ENCODE measurements around the gene DHRS12. TPM values are rescaled to one million over a fixed set of nuclear protein-coding genes. Genes with fewer than 3 reads are reported as not detected.
A peak's percentile ranks its signal among the peaks of the same experiment; 100 is the strongest.

Gene DHRS12
- 10 to 100 TPM; 11.8 to 13.5 TPM for total RNA-seq
- 10 to 100 TPM; 15.4 to 23.5 TPM for polyA plus RNA-seq
- long read RNA-seq, donor 1, partial matches to known transcripts = 0 of 20 reads
- long read RNA-seq, donor 1, other reads (novel, unspliced or antisense) = 16 of 20 reads
- long read RNA-seq, donor 2, transcript DHRS12-203 (10 exons, 1,162 nt) = major isoform, 5 of 13 reads
- long read RNA-seq, donor 2, partial matches to known transcripts = 2 of 13 reads
- long read RNA-seq, donor 2, other reads (novel, unspliced or antisense) = 5 of 13 reads

DNA sequence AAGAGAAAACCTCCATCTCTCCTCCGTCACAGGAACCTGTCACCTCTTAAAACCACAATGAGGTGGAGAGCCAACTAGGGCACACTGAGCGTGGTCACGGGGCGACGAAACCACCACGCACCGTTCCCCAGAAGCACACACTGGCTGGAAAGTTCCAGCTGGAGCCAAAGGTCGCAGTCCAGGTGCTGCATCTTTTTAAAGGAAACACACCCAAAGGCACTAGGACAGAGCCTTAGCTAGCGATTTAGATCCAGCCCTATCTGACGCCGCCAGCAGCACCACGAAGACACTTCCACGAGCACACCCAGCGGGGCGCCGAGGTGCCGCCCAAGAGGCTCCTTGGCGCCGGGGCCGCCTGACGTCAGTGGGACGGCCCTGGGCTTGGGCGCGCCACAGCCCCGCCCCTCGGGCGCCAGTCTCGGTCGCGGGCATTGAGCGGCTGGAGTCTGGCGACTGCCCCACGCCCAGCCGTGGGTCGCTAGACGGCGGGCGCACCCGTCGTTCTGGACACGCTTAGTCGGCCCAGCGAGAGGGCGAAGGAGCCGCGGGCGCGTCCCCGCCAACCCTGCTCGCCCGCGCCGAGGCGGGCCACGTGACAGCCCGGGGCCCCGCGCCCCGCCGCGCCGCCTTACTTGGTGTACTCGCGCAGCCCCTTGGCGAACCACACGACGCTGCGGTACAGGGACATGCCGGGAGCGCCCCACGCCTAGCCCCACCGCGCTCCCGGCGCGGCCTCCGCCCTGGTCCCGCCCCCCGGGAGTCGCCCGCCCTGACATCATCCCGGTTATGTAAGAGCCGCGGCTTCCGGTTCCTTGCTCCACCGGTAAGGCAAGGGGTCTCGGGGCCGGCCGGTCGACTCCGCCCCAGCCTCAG lies at the start of gene DHRS12:
DHRS12 (minus strand) TSS at position 742 of the 873 bp plus-strand sequence. CDS start 4,504 bp downstream, outside the sequence.
- peak within 1 kb of the TSS; percentile 94 to 96 for H3K27ac ChIP-seq (ENCODE audit: low read depth in 1 of 2, low read length in 2 of 2)
- H3K4me1 ChIP-seq (ENCODE audit: control insufficient read depth in 1 of 2, insufficient read depth in 2 of 2, low read length in 2 of 2) = peaks cover 2 to 6% of the 10 kb centered on the region in 2 donors
- H3K9me3 ChIP-seq (ENCODE audit: control insufficient read depth, low read length) = no peaks in the 10 kb centered on the region
- H3K36me3 ChIP-seq (ENCODE audit: control insufficient read depth in 1 of 2, insufficient read depth in 2 of 2, low read length in 1 of 2) = no peaks in the 10 kb centered on the region
- DNase-seq (peak; percentile 95 to 97), ATAC-seq (ENCODE audit: low FRiP score) (peak; percentile 93)
- H3K4me3 ChIP-seq (ENCODE audit: low read length in 2 of 2) = peak within 1 kb of the TSS; percentile 61 to 62
- intact Hi-C loops (cut with DNase I) = loop anchor here (2.0 to 10.0 kb wide), 6 partner anchors 41 to 359 kb away; partner anchors contain the start of genes INTS6 (in 1 of the 2) and WDFY2 (in 1 of the 2)
- WGBS, 2 donors = 0% methylated on average over 66 to 91 of the region's 91 CpGs
- H3K27me3 ChIP-seq (ENCODE audit: control insufficient read depth in 1 of 2, insufficient read depth in 2 of 2, low read length in 1 of 2) = no peaks in the 10 kb centered on the region

- peak; percentile 57 for ATAC-seq (ENCODE audit: low FRiP score)
- no peak overlapping the region for H3K27ac ChIP-seq (ENCODE audit: low read depth in 1 of 2, low read length in 2 of 2)
- no peaks in the 10 kb centered on the region for H3K36me3 ChIP-seq (ENCODE audit: control insufficient read depth in 1 of 2, insufficient read depth in 2 of 2, low read length in 1 of 2)
- intact Hi-C loops (cut with DNase I) = loop anchor here in 1 of 2 donors (10.0 kb wide), 1 partner anchor 275 kb away; the partner anchor contains the start of gene NEK5
- no peaks in the 10 kb centered on the region for H3K27me3 ChIP-seq (ENCODE audit: control insufficient read depth in 1 of 2, insufficient read depth in 2 of 2, low read length in 1 of 2)
- WGBS, 2 donors = 72 to 76% methylated on average over 21 of the region's 21 CpGs
- H3K4me3 ChIP-seq (ENCODE audit: low read length in 2 of 2) = no peak overlapping the region
- DNase-seq = no peak
- no peaks in the 10 kb centered on the region for H3K9me3 ChIP-seq (ENCODE audit: control insufficient read depth, low read length)
- H3K4me1 ChIP-seq (ENCODE audit: control insufficient read depth in 1 of 2, insufficient read depth in 2 of 2, low read length in 2 of 2) = peaks cover 0 to 2% of the 10 kb centered on the region in 2 donors
Measured at GRCh38 chr13:51849145-51850101, 45.5 kb upstream of the DHRS12 start.

GRCh38 chr13:51848674-51849073 lies 44.7 kb upstream of the DHRS12 start:
- Histone ChIP-seq H3K27me3 (ENCODE audit: control insufficient read depth in 1 of 2, insufficient read depth in 2 of 2, low read length in 1 of 2) (no peaks in the 10 kb centered on the region), H3K36me3 (ENCODE audit: control insufficient read depth in 1 of 2, insufficient read depth in 2 of 2, low read length in 1 of 2) (no peaks in the 10 kb centered on the region), H3K4me3 (ENCODE audit: low read length in 2 of 2) (no peak overlapping the region), H3K27ac (ENCODE audit: low read depth in 1 of 2, low read length in 2 of 2) (no peak overlapping the region), H3K9me3 (ENCODE audit: control insufficient read depth, low read length) (no peaks in the 10 kb centered on the region), H3K4me1 (ENCODE audit: control insufficient read depth in 1 of 2, insufficient read depth in 2 of 2, low read length in 2 of 2) (peaks cover 0 to 2% of the 10 kb centered on the region in 2 donors)
- ATAC-seq (ENCODE audit: low FRiP score) (no peak), DNase-seq (no peak)
- intact Hi-C loops (cut with DNase I) = loop anchor here in 1 of 2 donors (10.0 kb wide), 1 partner anchor 276 kb away; the partner anchor contains the start of gene NEK5
- WGBS, 2 donors = 5 to 6% methylated on average over 4 of the region's 4 CpGs

GRCh38 chr13:51846756-51847155 lies 42.8 kb upstream of the DHRS12 start:
- Histone ChIP-seq H3K36me3 (ENCODE audit: control insufficient read depth in 1 of 2, insufficient read depth in 2 of 2, low read length in 1 of 2) (no peaks in the 10 kb centered on the region), H3K27me3 (ENCODE audit: control insufficient read depth in 1 of 2, insufficient read depth in 2 of 2, low read length in 1 of 2) (no peaks in the 10 kb centered on the region), H3K9me3 (ENCODE audit: control insufficient read depth, low read length) (no peaks in the 10 kb centered on the region), H3K27ac (ENCODE audit: low read depth in 1 of 2, low read length in 2 of 2) (no peak overlapping the region), H3K4me3 (ENCODE audit: low read length in 2 of 2) (no peak overlapping the region), H3K4me1 (ENCODE audit: control insufficient read depth in 1 of 2, insufficient read depth in 2 of 2, low read length in 2 of 2) (peaks cover 0 to 2% of the 10 kb centered on the region in 2 donors)
- DNase-seq = no peak
- 85 to 95% methylated on average over 1 of the region's 1 CpG for WGBS, 2 donors
- no peak for ATAC-seq (ENCODE audit: low FRiP score)
- intact Hi-C loops (cut with DNase I) = loop anchor here in 1 of 2 donors (10.0 kb wide), 1 partner anchor 278 kb away; the partner anchor contains the start of gene NEK5

GRCh38 chr13:51845574-51846318 lies 41.8 kb upstream of the DHRS12 start:
- intact Hi-C loops (cut with DNase I) = loop anchor here in 1 of 2 donors (10.0 kb wide), 1 partner anchor 279 kb away; the partner anchor contains the start of gene NEK5
- WGBS, 2 donors = 50 to 70% methylated on average over 5 of the region's 5 CpGs
- DNase-seq = no peak
- no peaks in the 10 kb centered on the region for H3K9me3 ChIP-seq (ENCODE audit: control insufficient read depth, low read length)
- H3K27ac ChIP-seq (ENCODE audit: low read depth in 1 of 2, low read length in 2 of 2) = no peak overlapping the region
- H3K27me3 ChIP-seq (ENCODE audit: control insufficient read depth in 1 of 2, insufficient read depth in 2 of 2, low read length in 1 of 2) = no peaks in the 10 kb centered on the region
- no peaks in the 10 kb centered on the region for H3K36me3 ChIP-seq (ENCODE audit: control insufficient read depth in 1 of 2, insufficient read depth in 2 of 2, low read length in 1 of 2)
- H3K4me1 ChIP-seq (ENCODE audit: control insufficient read depth in 1 of 2, insufficient read depth in 2 of 2, low read length in 2 of 2) = peaks cover 0 to 2% of the 10 kb centered on the region in 2 donors
- ATAC-seq (ENCODE audit: low FRiP score) = no peak
- no peak overlapping the region for H3K4me3 ChIP-seq (ENCODE audit: low read length in 2 of 2)

- intact Hi-C loops (cut with DNase I) = loop anchor here in 1 of 2 donors (10.0 kb wide), 1 partner anchor 280 kb away; the partner anchor contains the start of gene NEK5
- Histone ChIP-seq H3K9me3 (ENCODE audit: control insufficient read depth, low read length) (no peaks in the 10 kb centered on the region), H3K27me3 (ENCODE audit: control insufficient read depth in 1 of 2, insufficient read depth in 2 of 2, low read length in 1 of 2) (no peaks in the 10 kb centered on the region), H3K4me3 (ENCODE audit: low read length in 2 of 2) (no peak within 1 kb of the TSS), H3K36me3 (ENCODE audit: control insufficient read depth in 1 of 2, insufficient read depth in 2 of 2, low read length in 1 of 2) (no peaks in the 10 kb centered on the region), H3K27ac (ENCODE audit: low read depth in 1 of 2, low read length in 2 of 2) (no peak within 1 kb of the TSS), H3K4me1 (ENCODE audit: control insufficient read depth in 1 of 2, insufficient read depth in 2 of 2, low read length in 2 of 2) (peaks cover 0 to 2% of the 10 kb centered on the region in 2 donors)
- WGBS, 2 donors = 36 to 40% methylated on average over 20 of the region's 20 CpGs
- ATAC-seq (ENCODE audit: low FRiP score) = peak; percentile 70
- DNase-seq = peak; percentile 64 to 83
Measured at GRCh38 chr13:51844862-51845573, 41.1 kb upstream of the DHRS12 start, which contains the start of gene TMEM272. TSS of gene TMEM272 (minus strand) at chr13:51845177. CDS start at chr13:51838530, 6,647 bp downstream.

DNA sequence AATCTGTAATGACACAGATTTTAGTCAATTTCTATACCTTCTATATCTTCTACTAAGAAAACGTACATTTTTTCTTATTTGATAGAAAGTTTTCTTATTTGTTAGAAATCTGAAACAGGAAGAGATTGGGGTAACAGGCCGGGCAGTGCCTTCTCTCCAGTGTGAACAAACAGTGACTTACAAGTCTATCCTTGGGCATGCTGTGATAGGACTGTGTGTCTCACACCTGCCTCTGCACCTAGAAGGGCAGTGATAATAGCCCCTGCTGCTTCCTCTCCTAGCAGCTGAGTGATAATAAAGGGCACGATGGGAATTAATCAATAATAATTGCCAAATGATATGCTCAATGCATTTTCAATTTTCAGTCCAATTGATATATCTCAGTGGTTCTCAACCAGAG lies 39.6 kb upstream of the DHRS12 start:
- no peak overlapping the region for H3K27ac ChIP-seq (ENCODE audit: low read depth in 1 of 2, low read length in 2 of 2)
- DNase-seq = no peak
- H3K36me3 ChIP-seq (ENCODE audit: control insufficient read depth in 1 of 2, insufficient read depth in 2 of 2, low read length in 1 of 2) = no peaks in the 10 kb centered on the region
- no peak for ATAC-seq (ENCODE audit: low FRiP score)
- H3K4me3 ChIP-seq (ENCODE audit: low read length in 2 of 2) = no peak overlapping the region
- H3K4me1 ChIP-seq (ENCODE audit: control insufficient read depth in 1 of 2, insufficient read depth in 2 of 2, low read length in 2 of 2) = peaks cover 0 to 1% of the 10 kb centered on the region in 2 donors
- WGBS, 2 donors = 72 to 84% methylated on average over 3 of the region's 3 CpGs
- H3K27me3 ChIP-seq (ENCODE audit: control insufficient read depth in 1 of 2, insufficient read depth in 2 of 2, low read length in 1 of 2) = no peaks in the 10 kb centered on the region
- H3K9me3 ChIP-seq (ENCODE audit: control insufficient read depth, low read length) = no peaks in the 10 kb centered on the region
- intact Hi-C loops (cut with DNase I) = loop anchor here in 1 of 2 donors (10.0 kb wide), 1 partner anchor 281 kb away; the partner anchor contains the start of gene NEK5

All from aorta (tissue), 5 donors.